ENCODE data around the gene TBC1D22A.

Gene TBC1D22A

DNA sequence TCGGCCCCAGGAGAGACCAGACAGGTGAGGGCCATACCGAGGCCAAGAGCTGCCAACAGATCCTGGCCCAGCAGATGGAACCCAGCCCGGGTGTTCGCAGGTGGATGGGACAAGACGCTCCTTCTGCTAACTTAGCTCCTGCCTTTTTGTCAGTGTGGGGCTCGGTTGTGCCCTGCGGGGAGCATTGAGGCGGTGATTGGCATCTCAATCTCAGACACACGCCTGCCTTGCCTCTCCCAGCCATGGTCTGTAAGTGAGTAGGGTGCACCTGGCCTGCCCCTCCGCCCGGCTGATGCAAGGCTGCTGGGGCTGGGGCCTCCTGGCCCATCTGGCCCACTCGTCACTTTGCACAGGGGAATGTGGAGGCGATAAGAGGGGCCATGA is 350.1 kb downstream of the TBC1D22A start:
- no peak overlapping the region for H3K9ac ChIP-seq (ENCODE audit: low read length)
- H3K4me3 ChIP-seq (ENCODE audit: low read length): no peak overlapping the region
- no peak overlapping the region for H3K27ac ChIP-seq (ENCODE audit: low read length)
- peaks cover 12% of the 10 kb centered on the region for H3K36me3 ChIP-seq (replicated peaks; ENCODE audit: low read depth, low read length)
- peaks cover 31% of the 10 kb centered on the region; the same call in 1 of the 2 replicates for H4K20me1 ChIP-seq (ENCODE audit: insufficient read depth, low read length)
- H3K4me2 ChIP-seq (ENCODE audit: low read length): no peak overlapping the region
- TF ChIP-seq, protein P1, sequence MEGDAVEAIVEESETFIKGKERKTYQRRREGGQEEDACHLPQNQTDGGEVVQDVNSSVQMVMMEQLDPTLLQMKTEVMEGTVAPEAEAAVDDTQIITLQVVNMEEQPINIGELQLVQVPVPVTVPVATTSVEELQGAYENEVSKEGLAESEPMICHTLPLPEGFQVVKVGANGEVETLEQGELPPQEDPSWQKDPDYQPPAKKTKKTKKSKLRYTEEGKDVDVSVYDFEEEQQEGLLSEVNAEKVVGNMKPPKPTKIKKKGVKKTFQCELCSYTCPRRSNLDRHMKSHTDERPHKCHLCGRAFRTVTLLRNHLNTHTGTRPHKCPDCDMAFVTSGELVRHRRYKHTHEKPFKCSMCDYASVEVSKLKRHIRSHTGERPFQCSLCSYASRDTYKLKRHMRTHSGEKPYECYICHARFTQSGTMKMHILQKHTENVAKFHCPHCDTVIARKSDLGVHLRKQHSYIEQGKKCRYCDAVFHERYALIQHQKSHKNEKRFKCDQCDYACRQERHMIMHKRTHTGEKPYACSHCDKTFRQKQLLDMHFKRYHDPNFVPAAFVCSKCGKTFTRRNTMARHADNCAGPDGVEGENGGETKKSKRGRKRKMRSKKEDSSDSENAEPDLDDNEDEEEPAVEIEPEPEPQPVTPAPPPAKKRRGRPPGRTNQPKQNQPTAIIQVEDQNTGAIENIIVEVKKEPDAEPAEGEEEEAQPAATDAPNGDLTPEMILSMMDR (IDR thresholded peaks at IDR 0.05; ENCODE audit: low read depth, low read length): no peak
- TF ChIP-seq EZH2phosphoT487 (IDR thresholded peaks at IDR 0.05; ENCODE audit: low read depth): no peak
- H3K9me3 ChIP-seq (ENCODE audit: insufficient read depth, low read length): no peaks in the 10 kb centered on the region
- H2AFZ ChIP-seq (ENCODE audit: low read depth, low read length): no peak overlapping the region
- H3K79me2 ChIP-seq (ENCODE audit: low read length): no peaks in the 10 kb centered on the region
- H3K27me3 ChIP-seq (ENCODE audit: low read depth, low read length): no peaks in the 10 kb centered on the region
- no peaks in the 10 kb centered on the region for H3K4me1 ChIP-seq (ENCODE audit: low read length)

DNA sequence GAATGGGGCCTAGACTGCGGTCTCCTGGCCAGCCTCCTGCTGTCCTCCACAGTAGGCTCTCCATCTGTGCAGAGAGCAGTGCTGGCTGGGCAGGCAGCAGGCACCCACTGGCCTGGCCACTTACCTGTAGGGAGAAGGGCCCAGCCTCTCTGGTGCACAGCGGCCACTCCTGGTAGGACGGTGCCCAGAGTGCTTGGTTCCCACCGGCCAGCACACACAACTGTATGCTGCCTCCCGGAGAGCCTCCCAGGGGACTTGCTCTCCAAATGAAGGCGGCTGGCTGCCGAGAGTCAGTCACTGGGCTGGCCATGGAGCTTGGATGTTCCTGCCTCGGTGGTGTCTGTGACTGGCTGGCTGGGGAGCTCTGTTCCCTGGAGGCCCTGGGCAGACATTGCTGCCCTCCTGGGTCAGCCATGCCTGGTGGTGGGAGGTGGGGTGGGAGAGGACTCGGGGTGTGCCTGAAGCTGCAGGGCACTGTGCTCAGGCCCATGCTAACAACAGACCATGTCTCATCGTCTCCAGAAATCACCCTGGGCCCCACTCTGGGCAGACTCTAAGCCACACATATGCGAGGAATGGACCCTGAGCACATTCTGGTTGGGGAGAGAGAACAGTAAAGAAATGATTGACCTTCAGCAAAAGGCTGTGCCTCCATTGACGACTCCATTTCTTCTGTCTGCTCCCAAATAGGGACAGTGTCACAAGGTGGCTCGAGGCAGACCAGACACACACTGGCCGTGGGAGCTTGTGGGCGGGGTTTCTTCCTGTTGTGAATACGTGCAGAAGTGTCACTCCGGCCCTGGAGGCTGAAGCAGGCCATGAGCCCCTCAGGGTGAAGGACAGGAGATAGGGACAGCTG is 350.8 kb downstream of the TBC1D22A start:
- Histone ChIP-seq H4K20me1 (ENCODE audit: insufficient read depth, low read length) (peaks cover 28% of the 10 kb centered on the region; the same call in 1 of the 2 replicates), H3K9me3 (ENCODE audit: insufficient read depth, low read length) (no peaks in the 10 kb centered on the region), H3K9ac (ENCODE audit: low read length) (no peak overlapping the region), H3K79me2 (ENCODE audit: low read length) (no peaks in the 10 kb centered on the region), H3K4me2 (ENCODE audit: low read length) (no peak overlapping the region), H3K36me3 (replicated peaks; ENCODE audit: low read depth, low read length) (peaks cover 12% of the 10 kb centered on the region), H3K4me3 (ENCODE audit: low read length) (no peak overlapping the region), H3K27me3 (ENCODE audit: low read depth, low read length) (no peaks in the 10 kb centered on the region), H2AFZ (ENCODE audit: low read depth, low read length) (no peak overlapping the region), H3K27ac (ENCODE audit: low read length) (no peak overlapping the region), H3K4me1 (ENCODE audit: low read length) (no peaks in the 10 kb centered on the region)
- TF ChIP-seq EZH2phosphoT487 (IDR thresholded peaks at IDR 0.05; ENCODE audit: low read depth): no peak
- TF ChIP-seq, protein P1 (IDR thresholded peaks at IDR 0.05; ENCODE audit: low read depth, low read length): no peak

DNA sequence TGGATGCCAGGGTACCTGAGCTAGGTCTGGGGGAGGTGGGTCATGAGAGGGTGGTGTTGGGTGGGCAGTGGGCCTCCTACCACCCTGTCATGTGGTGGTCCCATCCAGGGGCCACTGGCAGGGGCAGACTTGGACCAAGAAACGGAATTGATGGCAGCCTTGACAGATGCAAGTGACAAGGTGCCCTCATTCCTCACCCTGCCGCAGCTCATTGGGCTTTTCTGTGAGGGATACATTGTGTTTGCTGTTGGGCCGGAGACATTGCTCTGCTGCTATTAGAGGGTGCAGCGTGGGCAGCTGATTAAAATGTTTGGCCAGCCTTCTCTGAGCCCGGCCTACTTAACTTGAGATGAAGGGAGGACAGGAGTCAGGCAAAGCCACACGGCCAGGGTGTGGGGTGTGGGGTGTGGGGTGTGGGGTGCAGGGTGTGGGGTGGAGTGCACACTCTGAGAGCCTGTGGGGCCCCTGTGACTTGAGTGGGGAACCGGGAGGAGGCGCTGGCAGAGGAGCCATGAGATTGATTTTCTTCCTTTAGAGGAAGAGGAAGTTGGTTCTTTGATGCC is 351.5 kb downstream of the TBC1D22A start:
- TF ChIP-seq, protein P1 (IDR thresholded peaks at IDR 0.05; ENCODE audit: low read depth, low read length): no peak
- no peak for TF ChIP-seq EZH2phosphoT487 (IDR thresholded peaks at IDR 0.05; ENCODE audit: low read depth)
- H3K36me3 ChIP-seq (replicated peaks; ENCODE audit: low read depth, low read length): peaks cover 12% of the 10 kb centered on the region
- H3K4me1 ChIP-seq (ENCODE audit: low read length): no peaks in the 10 kb centered on the region
- peaks cover 28% of the 10 kb centered on the region; the same call in 1 of the 2 replicates for H4K20me1 ChIP-seq (ENCODE audit: insufficient read depth, low read length)
- no peak overlapping the region for H3K27ac ChIP-seq (ENCODE audit: low read length)
- H3K27me3 ChIP-seq (ENCODE audit: low read depth, low read length): no peaks in the 10 kb centered on the region
- H2AFZ ChIP-seq (ENCODE audit: low read depth, low read length): no peak overlapping the region
- no peaks in the 10 kb centered on the region for H3K9me3 ChIP-seq (ENCODE audit: insufficient read depth, low read length)
- H3K9ac ChIP-seq (ENCODE audit: low read length): no peak overlapping the region
- no peak overlapping the region for H3K4me2 ChIP-seq (ENCODE audit: low read length)
- H3K79me2 ChIP-seq (ENCODE audit: low read length): no peaks in the 10 kb centered on the region
- H3K4me3 ChIP-seq (ENCODE audit: low read length): no peak overlapping the region

DNA sequence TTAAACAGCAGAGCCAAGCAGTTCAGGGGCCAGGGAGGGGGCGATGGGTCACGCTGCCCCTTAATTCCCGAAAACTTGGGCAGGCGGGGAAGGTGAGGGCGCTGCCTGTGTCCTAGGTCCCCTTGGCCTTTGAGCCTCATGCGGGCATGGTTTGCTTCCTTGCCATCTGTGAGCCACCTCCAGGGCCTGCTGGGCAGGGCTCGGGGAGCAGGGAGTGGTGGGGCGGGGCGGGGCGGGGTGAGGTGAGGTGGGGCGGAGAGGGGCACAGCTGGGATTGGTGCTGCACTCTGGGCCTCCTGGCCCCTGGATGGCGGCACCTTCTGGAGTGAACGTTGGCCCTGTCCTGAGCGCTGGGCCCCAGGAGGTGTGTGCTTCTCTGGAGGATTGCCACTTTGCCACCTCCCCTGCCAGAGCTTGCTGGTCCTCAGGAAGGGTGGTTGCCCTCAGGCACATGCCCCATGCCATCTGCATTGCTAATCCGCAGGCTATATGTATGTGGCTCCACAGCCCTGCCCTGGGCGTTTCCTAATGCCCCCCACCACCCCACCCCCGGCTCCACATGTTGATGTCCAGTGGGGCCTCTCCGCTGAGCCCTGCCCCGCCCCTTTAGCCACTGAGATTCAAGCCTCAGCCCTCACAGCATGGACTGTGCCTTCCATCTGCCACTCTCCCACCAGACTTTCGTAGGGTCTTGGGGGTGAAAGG is 352.5 kb downstream of the TBC1D22A start:
- no peak overlapping the region for H2AFZ ChIP-seq (ENCODE audit: low read depth, low read length)
- H3K27me3 ChIP-seq (ENCODE audit: low read depth, low read length): no peaks in the 10 kb centered on the region
- H3K36me3 ChIP-seq (replicated peaks; ENCODE audit: low read depth, low read length): peaks cover 12% of the 10 kb centered on the region
- TF ChIP-seq, protein P1 (IDR thresholded peaks at IDR 0.05; ENCODE audit: low read depth, low read length): no peak
- TF ChIP-seq EZH2phosphoT487 (IDR thresholded peaks at IDR 0.05; ENCODE audit: low read depth): no peak
- H4K20me1 ChIP-seq (ENCODE audit: insufficient read depth, low read length): peaks cover 23% of the 10 kb centered on the region; the same call in 1 of the 2 replicates
- H3K79me2 ChIP-seq (ENCODE audit: low read length): no peaks in the 10 kb centered on the region
- H3K4me1 ChIP-seq (ENCODE audit: low read length): no peaks in the 10 kb centered on the region
- no peak overlapping the region for H3K27ac ChIP-seq (ENCODE audit: low read length)
- no peak overlapping the region for H3K9ac ChIP-seq (ENCODE audit: low read length)
- H3K4me3 ChIP-seq (ENCODE audit: low read length): no peak overlapping the region
- H3K9me3 ChIP-seq (ENCODE audit: insufficient read depth, low read length): no peaks in the 10 kb centered on the region
- no peak overlapping the region for H3K4me2 ChIP-seq (ENCODE audit: low read length)

Data from OCI-LY3 (cell line).